Iris pigment epithelial cell (primary cell): ENCODE results near the gene ARFGAP1.
"Not testable (repeated sequence)": the region's sequence is repeated elsewhere in the genome, so short reads cannot be mapped to it uniquely, and the experiment has no call there.

Source experiments
- DNase-seq: peaks from one replicate; pipeline ENCODE4 v3.0.0-alpha.2; 2011; ENCODE audit warnings: low read depth

The ARFGAP1 gene

DNA sequence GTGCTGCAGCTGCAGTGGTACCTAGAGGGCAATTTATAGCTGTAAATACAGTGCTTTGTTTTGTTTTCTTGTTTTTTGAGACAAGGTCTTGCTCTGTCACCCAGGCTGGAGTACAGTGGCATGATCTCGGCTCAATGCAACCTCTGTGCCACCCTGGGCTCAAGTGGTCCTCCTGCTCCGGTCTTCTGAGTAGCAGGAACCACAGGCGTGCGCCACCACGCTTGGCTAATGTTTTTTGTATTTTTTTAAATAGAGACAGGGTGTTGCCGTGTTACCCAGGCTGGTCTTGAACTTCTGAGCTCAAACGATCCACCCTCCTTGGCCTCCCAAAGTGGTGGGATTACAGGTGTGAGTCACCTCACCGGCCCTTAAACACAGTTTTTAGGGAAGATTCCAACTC lies 61.7 kb downstream of the ARFGAP1 start:
- no peak for DNase-seq

DNA sequence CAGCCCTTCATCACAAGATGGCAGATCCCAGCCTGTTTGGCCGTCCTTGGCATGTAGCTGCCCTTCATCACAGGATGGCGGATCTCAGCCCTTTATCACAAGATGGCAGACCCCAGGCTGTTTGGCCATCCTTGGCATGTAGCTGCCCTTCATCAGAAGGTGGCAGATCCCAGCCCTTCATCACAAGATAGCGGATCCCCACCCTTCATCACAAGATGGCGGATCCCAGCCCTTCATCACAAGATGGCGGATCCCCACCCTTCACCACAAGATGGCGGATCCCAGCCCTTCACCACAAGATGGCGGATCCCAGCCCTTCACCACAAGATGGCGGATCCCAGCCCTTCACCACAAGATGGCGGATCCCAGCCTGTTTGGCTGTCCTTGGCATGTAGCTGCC lies 62.4 kb downstream of the ARFGAP1 start:
- not testable (repeated sequence) for DNase-seq

DNA sequence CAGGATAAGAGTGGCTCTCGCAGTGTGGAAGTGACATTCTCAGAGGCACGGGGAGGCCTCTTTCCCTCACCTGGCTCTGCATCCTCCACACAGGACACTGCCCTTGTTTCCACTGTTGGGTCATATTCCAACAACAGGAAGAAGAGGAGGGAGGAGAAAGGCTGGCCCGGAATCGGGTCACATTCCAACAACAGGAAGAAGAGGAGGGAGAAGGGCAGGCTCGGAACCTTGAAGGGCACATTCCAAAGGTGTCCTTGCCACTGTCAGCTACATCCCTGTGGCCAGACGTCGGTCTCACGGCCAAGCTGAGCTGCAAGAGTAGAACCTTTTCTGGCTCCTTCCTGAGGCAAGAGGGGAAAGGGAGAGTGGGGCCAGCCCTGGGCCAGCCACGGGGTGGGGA lies 63.1 kb downstream of the ARFGAP1 start:
- no peak for DNase-seq

DNA sequence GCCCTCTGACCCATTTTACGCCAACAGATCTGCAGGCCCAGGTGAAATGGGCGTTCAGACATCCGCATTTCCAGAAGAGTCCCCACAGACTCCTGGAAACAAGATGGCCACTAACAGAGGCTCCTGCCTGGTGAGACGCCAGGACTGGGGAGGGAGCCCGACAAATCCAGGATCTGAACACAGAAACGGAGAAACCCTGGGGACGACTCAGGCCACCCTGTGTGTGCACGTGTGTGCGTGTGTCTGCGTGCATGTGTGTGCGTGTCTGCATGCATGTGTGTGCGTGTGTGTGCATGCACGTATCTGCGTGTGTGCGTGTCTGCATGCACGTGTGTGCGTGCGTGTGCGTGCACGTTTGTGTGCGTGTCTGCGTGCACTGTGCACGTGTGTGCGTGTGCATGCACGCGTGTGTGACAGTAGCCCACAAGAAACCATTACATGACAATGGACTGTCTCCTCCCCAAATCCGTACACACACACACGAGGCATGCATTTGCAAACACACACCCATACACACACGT lies 63.7 kb downstream of the ARFGAP1 start:
- no peak for DNase-seq

DNA sequence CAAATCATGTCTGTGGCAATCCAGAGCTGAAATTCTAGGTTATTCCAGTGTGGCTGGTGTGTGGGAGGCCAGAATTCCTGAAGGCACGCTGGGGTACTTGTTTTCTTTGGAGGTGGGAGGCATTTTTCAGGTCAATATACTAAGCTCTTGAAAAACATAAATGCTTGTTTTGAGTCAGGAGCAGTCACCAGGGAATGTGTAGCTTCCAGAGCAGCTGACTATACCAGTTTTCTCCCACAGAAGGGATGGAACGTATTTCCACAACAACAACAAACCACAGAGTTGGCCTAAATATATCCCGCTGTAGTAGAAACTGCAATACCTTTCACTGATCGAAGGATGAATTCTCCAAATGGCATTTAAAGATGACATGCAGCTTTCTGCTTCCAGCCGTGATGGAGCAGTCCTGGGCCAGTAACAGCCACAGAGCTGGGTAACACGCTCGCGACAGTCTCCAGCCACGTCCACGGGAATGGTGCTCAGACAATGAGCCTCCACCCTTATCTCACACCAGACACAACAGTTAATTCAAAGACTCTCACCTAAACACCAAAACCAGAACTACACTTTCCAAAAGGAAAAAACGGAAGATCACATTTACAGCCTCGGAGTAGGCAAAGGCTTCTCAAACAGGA lies 65.3 kb downstream of the ARFGAP1 start:
- peak; percentile 24 for DNase-seq
